DND-41 (cell line): ENCODE data around the gene LCN6.

ENCODE experiments used
- ATAC-seq: fragments of 200-7000 bp; cut with Tn5 transposase; 3 replicates; pipeline ENCODE4 v1.9.1; 2021; ENCODE audit warnings: low read depth; ENCODE audit not compliant: insufficient read depth
- DNase-seq: peaks from one replicate; pipeline ENCODE4 v3.0.0-alpha.2; 2020
- H2AFZ ChIP-seq: 2 replicates; pipeline ENCODE4 v1.6.0; 2012; ENCODE audit warnings: low read depth, low read length
- H3K27ac ChIP-seq: 2 replicates; pipeline ENCODE4 v1.5.1; 2012; ENCODE audit warnings: low read length, inconsistent platforms
- H3K27me3 ChIP-seq: fragments of 200-600 bp; sonication (generic); 2 replicates; pipeline ENCODE4 v1.6.0; 2012; ENCODE audit warnings: low read length, mild to moderate bottlenecking, inconsistent platforms; ENCODE audit not compliant: insufficient read depth, poor library complexity
- H3K36me3 ChIP-seq: 2 replicates; pipeline ENCODE4 v1.5.1; 2012; ENCODE audit warnings: low read length, inconsistent platforms; ENCODE audit not compliant: insufficient read depth
- H3K4me1 ChIP-seq: 2 replicates; pipeline ENCODE4 v1.5.1; 2012; ENCODE audit warnings: mild to moderate bottlenecking, low read length; ENCODE audit not compliant: insufficient read depth
- H3K4me2 ChIP-seq: 2 replicates; pipeline ENCODE4 v1.6.0; 2012; ENCODE audit warnings: mild to moderate bottlenecking, moderate library complexity, low read length, inconsistent platforms; ENCODE audit not compliant: insufficient read depth
- H3K4me3 ChIP-seq, 2 experiments: fragments of 200-600 bp in 1 of 2; shearing (Covaris generic) in 1 of 2; 2 replicates each; pipeline ENCODE4 v1.5.1; 2012 to 2016; ENCODE audit warnings: inconsistent platforms in 2 of 2, low read length in 2 of 2, mild to moderate bottlenecking in 2 of 2, low read depth in 1 of 2, moderate library complexity in 1 of 2
- H3K79me2 ChIP-seq: 2 replicates; pipeline ENCODE4 v1.6.0; 2012; ENCODE audit warnings: low read length, inconsistent platforms; ENCODE audit not compliant: insufficient read depth
- H3K9ac ChIP-seq: 2 replicates; pipeline ENCODE4 v1.6.0; 2012; ENCODE audit warnings: low read depth, mild to moderate bottlenecking, inconsistent platforms, low read length, moderate library complexity
- H3K9me3 ChIP-seq: 2 replicates; pipeline ENCODE4 v1.5.1; 2012; ENCODE audit warnings: low read length, moderate library complexity, mild to moderate bottlenecking, inconsistent platforms; ENCODE audit not compliant: insufficient read depth, severe bottlenecking
- H4K20me1 ChIP-seq: 2 replicates; pipeline ENCODE4 v1.6.0; 2012; ENCODE audit warnings: low read length; ENCODE audit not compliant: insufficient read depth
- EZH2 ChIP-seq: IDR thresholded peaks from 3 replicates; pipeline ENCODE4 v1.6.1; 2012; ENCODE audit warnings: borderline replicate concordance, low read depth, mild to moderate bottlenecking, moderate library complexity, low read length, inconsistent platforms; ENCODE audit not compliant: severe bottlenecking
- TF ChIP-seq, protein P1 (sequence below): IDR thresholded peaks from 2 replicates; pipeline ENCODE4 v1.5.1; 2012; ENCODE audit warnings: borderline replicate concordance, low read length, moderate library complexity, mild to moderate bottlenecking; ENCODE audit not compliant: poor library complexity, severe bottlenecking; ENCODE audit errors: extremely low read depth

Gene LCN6

DNA sequence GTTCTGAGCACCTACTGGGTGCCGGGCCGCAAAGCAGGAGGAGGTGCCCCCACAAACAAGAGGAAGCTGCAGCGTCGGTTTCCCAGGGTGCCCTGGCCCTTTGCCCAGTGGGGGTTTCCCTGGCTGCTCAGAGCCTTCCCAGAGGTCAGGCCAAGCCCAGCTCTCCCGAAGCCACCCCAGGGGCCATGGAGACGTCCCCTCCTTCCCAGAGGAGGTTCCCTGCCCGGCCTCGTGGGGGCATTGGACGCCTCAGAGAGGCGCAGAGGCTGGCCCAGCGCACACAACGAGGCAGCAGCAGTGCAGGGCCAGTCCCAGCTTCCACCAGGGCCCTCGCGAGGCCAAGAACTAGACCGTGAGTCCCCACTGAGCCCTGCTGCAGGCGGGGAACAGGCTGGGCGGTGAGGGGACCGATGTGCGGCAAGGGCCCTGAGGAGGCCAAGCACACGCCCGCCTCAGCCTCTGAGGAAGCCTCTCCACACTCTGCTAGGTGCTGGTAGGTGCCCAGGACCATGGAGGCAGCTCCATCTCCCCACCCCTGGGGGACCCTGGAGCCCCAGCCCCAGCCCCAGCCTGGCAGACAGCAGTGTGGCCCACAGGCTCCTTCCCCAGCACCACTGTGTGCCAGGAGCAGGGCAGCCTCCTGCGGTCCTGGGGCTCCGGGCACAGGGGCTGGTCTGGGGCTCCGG is 29.0 kb downstream of the LCN6 start:
- Histone ChIP-seq H2AFZ (no peak overlapping the region), H3K4me3 (no peak overlapping the region), H3K4me2 (no peak overlapping the region), H3K27me3 (no peaks in the 10 kb centered on the region), H3K9ac (no peak overlapping the region), H3K4me1 (no peaks in the 10 kb centered on the region), H4K20me1 (peaks cover 17% of the 10 kb centered on the region), H3K36me3 (peaks cover 21% of the 10 kb centered on the region), H3K9me3 (no peaks in the 10 kb centered on the region), H3K79me2 (no peaks in the 10 kb centered on the region; the same call in 1 of the 2 replicates), H3K27ac (no peak overlapping the region)
- ATAC-seq (peak; percentile 15; the same call in 1 of the 3 replicates), DNase-seq (no peak)
- no peak for TF ChIP-seq EZH2
- TF ChIP-seq, protein P1, sequence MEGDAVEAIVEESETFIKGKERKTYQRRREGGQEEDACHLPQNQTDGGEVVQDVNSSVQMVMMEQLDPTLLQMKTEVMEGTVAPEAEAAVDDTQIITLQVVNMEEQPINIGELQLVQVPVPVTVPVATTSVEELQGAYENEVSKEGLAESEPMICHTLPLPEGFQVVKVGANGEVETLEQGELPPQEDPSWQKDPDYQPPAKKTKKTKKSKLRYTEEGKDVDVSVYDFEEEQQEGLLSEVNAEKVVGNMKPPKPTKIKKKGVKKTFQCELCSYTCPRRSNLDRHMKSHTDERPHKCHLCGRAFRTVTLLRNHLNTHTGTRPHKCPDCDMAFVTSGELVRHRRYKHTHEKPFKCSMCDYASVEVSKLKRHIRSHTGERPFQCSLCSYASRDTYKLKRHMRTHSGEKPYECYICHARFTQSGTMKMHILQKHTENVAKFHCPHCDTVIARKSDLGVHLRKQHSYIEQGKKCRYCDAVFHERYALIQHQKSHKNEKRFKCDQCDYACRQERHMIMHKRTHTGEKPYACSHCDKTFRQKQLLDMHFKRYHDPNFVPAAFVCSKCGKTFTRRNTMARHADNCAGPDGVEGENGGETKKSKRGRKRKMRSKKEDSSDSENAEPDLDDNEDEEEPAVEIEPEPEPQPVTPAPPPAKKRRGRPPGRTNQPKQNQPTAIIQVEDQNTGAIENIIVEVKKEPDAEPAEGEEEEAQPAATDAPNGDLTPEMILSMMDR, result no peak

DNA sequence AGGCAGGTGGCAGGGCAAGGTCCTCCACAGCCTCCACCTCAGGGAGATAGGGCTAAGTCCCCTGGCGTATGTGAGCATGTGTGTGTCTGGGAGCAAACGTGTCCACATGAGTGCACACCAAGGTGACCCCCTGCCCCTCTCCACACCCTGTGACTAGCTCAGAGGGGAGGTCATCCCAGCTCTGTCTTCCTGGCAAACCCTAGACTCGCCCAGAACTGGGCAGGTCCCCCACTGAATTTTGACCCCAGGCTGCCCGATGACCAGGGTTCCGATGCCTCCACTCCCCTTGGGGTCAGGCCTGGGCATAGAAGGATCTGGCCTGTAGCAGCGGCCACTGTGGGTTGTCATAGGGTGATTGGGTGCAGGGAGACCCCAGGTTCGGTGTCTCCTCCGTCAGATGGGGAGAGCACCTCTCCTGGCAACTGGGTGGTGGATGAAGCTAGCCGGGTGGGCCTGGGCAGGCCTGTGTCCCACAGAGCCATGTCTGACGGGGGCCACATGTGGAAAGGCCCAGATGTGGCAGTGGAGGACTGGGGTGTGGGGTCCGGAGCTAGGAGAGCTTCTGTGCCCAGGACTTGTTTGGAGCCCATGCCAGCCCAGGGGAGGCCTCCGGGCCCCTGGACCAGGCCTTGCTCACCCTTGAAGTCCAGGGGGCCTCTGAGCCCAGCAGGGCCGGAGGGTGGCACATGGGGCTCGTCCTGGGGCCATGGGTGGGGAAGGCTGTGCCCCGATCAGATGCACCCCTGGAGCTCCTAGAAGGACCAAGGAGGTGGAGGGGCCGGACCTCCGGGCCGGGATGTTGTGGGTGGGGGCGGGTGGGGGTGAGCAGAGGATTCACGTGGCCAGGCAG is 29.8 kb downstream of the LCN6 start:
- Histone ChIP-seq H3K36me3 (peaks cover 13% of the 10 kb centered on the region), H3K4me3 (no peak overlapping the region), H2AFZ (no peak overlapping the region), H4K20me1 (peaks cover 11% of the 10 kb centered on the region), H3K9ac (no peak overlapping the region), H3K79me2 (no peaks in the 10 kb centered on the region), H3K4me2 (no peak overlapping the region), H3K27me3 (no peaks in the 10 kb centered on the region), H3K27ac (no peak overlapping the region), H3K9me3 (no peaks in the 10 kb centered on the region), H3K4me1 (no peaks in the 10 kb centered on the region)
- DNase-seq (no peak), ATAC-seq (no peak)
- TF ChIP-seq EZH2, result no peak
- TF ChIP-seq, protein P1, result no peak

DNA sequence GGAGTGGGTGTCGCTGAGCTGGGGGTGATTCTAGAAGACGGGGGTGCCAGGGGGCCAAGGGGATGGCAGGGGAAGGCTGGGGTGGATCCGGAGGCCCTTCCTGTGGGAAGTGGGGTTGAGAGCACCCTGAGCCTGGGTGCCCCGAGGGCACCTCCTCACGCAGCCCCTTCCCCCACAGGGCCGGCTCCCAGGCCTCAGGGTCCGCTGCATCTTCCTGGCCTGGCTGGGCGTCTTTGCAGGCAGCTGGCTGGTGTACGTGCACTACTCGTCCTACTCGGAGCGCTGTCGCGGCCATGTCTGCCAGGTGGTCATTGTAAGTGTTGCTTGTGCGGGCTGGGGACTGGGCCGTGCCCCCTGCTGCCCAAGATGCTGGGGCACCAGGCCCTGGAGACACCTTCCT is 30.9 kb downstream of the LCN6 start:
- Histone ChIP-seq H3K79me2 (no peaks in the 10 kb centered on the region), H3K27me3 (no peaks in the 10 kb centered on the region), H3K4me1 (no peaks in the 10 kb centered on the region), H3K27ac (no peak overlapping the region), H3K4me3 (no peak overlapping the region), H3K9ac (no peak overlapping the region), H2AFZ (no peak overlapping the region), H3K4me2 (no peak overlapping the region), H3K36me3 (peaks cover 2% of the 10 kb centered on the region; the same call in 1 of the 2 replicates), H4K20me1 (peaks cover 4% of the 10 kb centered on the region), H3K9me3 (no peaks in the 10 kb centered on the region)
- DNase-seq (no peak), ATAC-seq (no peak)
- no peak for TF ChIP-seq EZH2
- TF ChIP-seq, protein P1, result no peak
